ENCODE measurements around the gene RASAL3.

- TF ChIP-seq CTCF (IDR thresholded peaks at IDR 0.05) (no peak), ZFX (IDR thresholded peaks at IDR 0.05; ENCODE audit: borderline replicate concordance) (no peak)
Observed at GRCh38 chr19:15455996-15456395, 8.3 kb downstream of the RASAL3 start.
